IPS-18c (cell line): ENCODE measurements around the gene SDK2.

ENCODE experiments used
- H3K4me3 ChIP-seq: 2 replicates; pipeline ENCODE4 v1.7.0; 2013; ENCODE audit warnings: low read depth, mild to moderate bottlenecking, low read length, moderate library complexity; ENCODE audit not compliant: insufficient read depth
- H3K9me3 ChIP-seq: one replicate; pipeline ENCODE4 v1.6.1; 2013; ENCODE audit warnings: mild to moderate bottlenecking, low read length, moderate library complexity; ENCODE audit not compliant: control insufficient read depth, insufficient read depth

The SDK2 gene

DNA sequence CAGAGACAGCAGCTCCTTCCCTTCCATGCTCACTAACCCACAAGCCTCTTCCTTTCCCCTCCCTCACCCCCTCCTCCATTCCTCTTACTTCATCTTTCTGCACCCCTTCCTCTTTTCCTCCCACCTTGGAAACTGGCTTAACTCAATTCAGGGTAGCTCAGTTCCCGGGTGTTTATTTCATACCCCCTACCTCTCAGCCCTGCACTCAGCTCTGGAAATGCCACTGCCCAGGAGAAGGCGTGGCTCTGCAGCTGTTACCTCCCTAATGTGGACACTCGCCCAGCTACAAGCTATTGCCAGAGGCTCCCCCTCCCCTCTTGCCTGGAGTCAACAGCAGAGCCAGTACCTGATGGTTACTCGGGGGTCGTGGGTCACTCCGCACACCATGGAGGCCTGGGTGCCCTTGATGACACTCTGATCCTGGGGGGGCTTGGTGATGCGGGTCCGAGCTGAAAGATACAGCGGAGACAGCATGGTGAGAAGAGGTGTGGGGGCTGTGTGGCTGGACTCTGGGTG is 214.0 kb downstream of the SDK2 start:
- Histone ChIP-seq H3K9me3 (no peaks in the 10 kb centered on the region), H3K4me3 (no peak overlapping the region)

DNA sequence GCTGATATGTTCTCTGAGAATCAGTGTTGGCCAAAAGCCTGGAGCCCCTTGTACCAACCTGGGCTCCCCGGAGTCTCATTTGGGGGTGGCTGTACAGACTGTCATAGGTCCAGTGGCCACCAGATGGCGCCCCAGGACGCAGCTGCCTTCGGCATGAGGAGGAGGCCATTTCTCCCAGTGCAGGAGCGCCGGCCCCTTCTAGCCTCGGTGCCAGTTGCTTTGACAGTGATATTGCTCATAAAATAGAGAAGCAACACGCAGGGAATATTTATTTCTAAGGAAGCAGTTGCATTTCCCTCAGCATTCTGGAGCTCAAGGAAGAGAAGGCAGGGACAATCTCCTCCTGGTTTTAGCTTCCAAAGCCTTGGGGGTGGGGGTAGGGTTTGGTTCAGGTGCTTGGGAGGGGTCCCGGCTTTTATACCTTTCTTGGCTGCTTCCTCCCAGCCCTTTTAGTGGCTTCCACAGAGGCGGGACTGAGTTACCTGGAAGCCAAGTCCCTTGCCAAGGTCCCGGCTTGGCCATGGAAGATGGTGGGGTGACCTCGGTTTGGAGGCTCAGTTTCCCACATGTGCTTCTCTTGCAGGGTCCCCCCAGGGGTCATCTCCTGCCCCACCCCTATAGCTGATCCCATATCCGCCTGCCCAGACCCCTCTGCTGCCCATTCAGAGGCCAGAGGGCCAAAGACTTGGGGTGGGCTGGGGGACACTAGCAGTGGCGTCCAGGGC is 214.6 kb downstream of the SDK2 start:
- H3K9me3 ChIP-seq: no peaks in the 10 kb centered on the region
- H3K4me3 ChIP-seq: no peak overlapping the region

GRCh38 chr17:73427198-73427597 is 217.0 kb downstream of the SDK2 start:
- H3K4me3 ChIP-seq: no peak overlapping the region
- no peaks in the 10 kb centered on the region for H3K9me3 ChIP-seq

DNA sequence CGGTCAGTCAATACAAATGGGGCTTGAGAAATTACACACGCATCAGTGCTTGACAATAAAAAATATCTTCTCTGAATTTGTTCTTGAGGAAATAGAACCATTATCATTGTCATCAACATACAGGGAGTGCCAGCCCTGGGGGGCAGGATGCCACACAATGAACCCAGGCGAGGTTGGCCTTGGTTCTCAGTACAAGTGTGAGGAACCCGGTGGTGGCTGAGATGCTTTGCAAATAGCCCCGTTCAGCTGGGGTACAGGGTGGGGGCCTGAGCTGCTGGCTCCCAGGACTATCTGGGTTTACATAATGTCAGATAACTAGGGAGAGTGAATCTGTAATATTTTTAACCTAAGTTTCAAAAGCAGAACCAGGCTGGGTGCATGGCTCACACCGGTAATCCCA is 219.7 kb downstream of the SDK2 start:
- H3K4me3 ChIP-seq: no peak overlapping the region
- no peaks in the 10 kb centered on the region for H3K9me3 ChIP-seq

DNA sequence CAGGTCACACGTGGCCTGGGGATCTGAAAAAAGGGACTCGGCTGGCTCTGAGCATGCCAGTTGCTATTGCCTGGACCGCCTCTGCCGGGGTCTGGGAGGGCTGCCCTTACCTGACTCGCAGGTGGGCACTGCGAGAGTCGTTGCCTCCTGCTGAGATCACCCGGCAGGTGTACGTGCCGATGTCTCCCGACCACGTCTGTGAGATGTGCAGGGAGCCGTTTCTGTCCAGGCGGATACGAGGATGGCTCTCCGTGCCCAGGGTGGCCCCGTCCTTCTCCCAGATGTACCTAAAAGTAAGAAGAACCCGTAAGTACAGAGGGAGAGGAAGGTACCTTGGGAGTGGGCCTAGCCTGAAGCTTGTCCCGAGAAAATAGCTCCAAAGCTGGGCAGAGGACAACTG is 220.4 kb downstream of the SDK2 start:
- Histone ChIP-seq H3K9me3 (no peaks in the 10 kb centered on the region), H3K4me3 (no peak overlapping the region)

DNA sequence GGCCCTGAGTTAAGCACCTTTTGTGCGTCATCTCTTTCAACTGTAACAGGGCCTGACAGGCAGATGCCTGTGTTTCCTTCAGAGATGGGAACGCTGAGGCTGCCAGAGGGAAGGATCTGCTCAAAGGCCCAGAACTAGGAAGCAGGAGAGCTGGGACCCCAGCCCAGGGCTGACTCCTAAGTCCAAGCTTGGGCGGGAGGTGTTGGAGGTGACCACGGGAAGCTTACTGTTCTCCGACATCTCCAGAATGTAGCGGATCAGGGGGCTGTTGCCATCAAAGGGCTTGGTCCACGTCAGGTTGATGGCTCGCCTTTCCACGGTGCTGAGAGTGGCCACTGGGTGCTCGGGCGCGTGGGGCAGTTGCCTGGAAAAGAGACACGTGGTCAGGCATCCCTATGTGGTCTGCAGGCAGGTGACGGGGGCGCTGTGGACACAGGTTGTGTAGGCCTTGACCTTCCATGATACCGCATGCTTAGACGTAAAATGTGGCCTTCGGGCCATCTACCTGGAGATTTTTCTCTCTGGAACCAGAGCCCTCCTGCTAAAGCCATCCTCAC is 221.0 kb downstream of the SDK2 start:
- Histone ChIP-seq H3K9me3 (no peaks in the 10 kb centered on the region), H3K4me3 (no peak overlapping the region)

DNA sequence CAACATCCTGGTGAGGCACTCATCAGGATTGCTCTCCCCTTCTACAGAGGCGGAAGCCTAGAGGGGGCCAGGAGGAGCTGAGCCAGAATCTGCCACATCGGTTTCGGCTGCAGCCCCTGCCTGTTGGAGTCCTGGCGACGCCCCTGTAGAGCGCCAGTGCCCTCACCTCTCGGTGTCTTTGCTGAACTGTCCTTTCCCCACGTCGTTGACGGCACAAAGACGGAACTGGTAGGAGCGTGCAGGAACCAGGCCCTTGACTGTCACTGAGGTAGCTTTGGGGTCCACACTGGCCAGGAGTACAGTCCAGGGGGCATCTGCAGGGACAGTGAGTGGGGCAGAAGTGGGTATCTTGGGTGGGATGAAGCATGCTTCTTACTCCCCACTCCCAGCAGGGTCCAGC is 222.1 kb downstream of the SDK2 start:
- H3K4me3 ChIP-seq: no peak overlapping the region
- H3K9me3 ChIP-seq: no peaks in the 10 kb centered on the region

DNA sequence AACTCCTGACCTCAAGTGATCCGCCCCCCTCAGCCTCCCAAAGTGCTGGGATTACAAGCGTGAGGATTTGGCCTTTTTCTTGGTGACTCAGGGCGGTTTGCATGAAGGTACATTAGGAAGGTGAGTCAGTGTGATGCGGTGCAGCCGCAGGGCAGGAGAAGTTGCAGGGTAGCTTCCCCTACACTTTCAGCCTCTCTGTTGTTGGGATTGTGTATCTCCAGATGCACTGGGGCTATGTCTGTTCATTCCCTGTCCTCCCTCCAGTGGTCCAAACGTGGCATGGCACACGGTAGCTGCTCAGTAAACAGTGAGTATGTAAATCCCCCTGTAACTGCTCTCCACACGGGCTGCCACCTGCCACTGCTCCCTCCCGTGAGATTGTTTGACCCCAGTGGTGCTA is 223.3 kb downstream of the SDK2 start:
- Histone ChIP-seq H3K9me3 (no peaks in the 10 kb centered on the region), H3K4me3 (no peak overlapping the region)

GRCh38 chr17:73419881-73420280 is 224.4 kb downstream of the SDK2 start:
- Histone ChIP-seq H3K9me3 (peaks cover under 1% of the 10 kb centered on the region), H3K4me3 (no peak overlapping the region)

DNA sequence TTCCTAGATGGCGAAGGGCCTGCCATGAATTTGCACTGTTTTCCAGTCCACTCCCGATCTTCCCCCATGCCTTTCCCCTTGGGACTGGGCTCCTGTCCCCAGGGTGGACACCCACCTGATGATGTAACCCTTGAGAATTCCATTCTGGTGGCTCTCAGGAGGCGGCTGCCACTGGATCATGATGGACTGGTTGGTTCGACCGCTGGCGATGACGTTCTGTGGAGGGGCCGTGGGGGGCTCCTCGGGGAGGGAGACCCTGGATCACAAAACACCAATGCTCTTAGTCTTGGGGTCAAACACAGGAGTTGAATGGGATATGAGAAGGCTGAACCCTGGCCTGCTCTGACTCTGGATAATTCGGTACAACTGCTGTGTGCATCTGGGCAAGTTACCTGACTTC is 225.2 kb downstream of the SDK2 start:
- no peak overlapping the region for H3K4me3 ChIP-seq
- peaks cover 4% of the 10 kb centered on the region for H3K9me3 ChIP-seq

DNA sequence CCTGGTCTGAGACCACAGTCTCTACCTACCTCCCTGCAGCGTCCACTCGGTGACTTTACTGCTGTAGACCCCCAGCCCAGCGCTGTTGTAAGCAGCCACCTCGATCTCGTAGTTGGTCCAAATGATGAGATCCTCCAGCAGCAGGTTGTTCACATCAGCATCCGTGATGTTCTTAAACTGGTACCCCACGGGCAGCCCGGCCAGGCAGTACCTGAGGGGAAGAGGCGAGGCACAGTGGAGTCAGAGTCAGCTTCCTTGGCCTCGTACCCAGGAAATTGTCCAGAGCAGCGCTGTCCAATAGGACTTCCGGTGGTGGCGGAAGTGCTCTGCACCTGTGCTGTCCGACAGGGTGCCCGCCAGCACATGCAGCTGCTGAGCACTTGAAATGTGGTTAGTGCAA is 228.5 kb downstream of the SDK2 start:
- H3K9me3 ChIP-seq: peaks cover 4% of the 10 kb centered on the region
- H3K4me3 ChIP-seq: no peak overlapping the region

GRCh38 chr17:73414171-73414955 is 229.9 kb downstream of the SDK2 start:
- Histone ChIP-seq H3K9me3 (peaks cover 4% of the 10 kb centered on the region), H3K4me3 (no peak overlapping the region)

DNA sequence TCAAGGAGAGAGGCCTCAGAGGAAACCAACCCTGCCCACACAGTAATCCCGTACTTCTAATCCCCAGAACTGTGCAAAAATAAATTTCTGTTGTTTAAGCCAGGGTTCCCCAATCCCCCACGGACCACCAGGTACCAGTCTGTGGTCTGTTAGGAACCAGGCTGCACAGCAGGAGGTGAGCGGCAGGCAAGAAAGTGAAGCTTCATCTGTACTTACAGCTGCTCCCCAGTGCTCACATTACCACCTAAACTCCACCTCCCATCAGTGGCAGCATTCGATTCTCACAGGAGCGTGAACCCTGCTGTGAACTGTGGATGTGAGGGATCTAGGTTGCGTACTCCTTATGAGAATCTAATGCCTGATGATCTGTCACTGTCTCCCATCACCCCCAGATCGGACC is 231.3 kb downstream of the SDK2 start:
- H3K9me3 ChIP-seq: peaks cover 4% of the 10 kb centered on the region
- H3K4me3 ChIP-seq: no peak overlapping the region

DNA sequence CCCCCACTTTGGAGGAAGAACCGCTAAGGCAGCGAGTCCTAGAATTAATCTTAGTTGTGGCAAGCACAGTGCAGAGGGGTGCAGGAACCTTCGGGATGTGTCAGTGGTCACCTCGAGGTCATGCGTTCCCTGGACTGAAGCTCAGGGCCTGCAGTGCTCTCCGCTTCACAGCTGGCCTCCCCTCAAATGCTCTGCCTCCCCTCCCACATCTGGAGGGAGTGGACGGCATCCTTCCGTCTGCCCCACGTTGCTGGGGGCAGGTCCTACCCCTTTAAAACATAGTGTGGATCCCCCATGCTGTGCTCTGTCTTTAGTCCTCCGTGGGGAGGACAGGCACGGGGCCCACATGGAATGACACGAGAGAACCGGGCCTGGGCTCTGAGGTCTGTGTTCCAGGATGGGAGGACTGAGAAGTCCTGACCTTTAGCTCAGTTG is 232.9 kb downstream of the SDK2 start:
- peaks cover 4% of the 10 kb centered on the region for H3K9me3 ChIP-seq

DNA sequence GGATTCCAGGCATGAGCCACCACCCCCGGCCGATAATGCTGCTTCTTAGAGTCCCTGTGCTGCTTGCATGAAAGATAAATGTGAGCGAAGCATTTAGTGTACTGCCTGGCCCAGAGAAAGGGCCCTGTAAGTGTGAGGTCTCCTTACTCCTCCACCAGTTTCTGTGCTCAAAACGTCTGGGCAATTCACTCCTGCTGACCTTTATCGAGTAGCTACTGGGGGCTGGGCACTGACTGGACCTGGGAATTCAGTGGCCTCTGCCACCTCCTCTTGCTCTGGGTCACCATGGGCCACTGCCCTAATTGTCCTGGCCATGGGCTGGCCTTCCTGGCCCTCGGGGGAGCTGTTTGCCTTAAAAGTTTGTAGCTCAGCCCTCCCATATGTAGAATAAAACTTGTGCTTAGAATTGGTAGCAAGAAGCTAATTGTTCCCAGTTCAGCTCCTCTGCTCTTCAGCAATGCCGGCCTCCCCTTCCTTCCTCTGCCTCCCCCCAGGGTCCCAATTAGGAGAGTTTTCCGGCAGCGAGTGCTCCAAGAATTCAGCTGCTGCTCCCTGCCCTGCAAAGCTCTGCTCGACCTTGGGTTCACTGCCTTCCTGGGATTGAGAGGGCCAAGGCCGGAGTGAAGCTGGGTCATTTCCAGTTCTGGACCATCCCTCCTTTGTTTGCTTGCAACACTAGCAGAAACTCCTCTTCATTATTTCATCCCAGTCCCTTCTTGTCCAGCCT is 233.5 kb downstream of the SDK2 start:
- Histone ChIP-seq H3K9me3 (peaks cover 4% of the 10 kb centered on the region), H3K4me3 (no peak overlapping the region)

More for the DNA sequence above, 232.9 kb downstream of the SDK2 start:
- no peak overlapping the region for H3K4me3 ChIP-seq

GRCh38 chr17:73404246-73404645 is 240.0 kb downstream of the SDK2 start:
- Histone ChIP-seq H3K4me3 (no peak overlapping the region), H3K9me3 (no peaks in the 10 kb centered on the region)

GRCh38 chr17:73402466-73402865 is 241.8 kb downstream of the SDK2 start:
- Histone ChIP-seq H3K4me3 (no peak overlapping the region), H3K9me3 (no peaks in the 10 kb centered on the region)
